Heart right ventricle (tissue), 16 donors: ENCODE data around the gene PLA2G5. TPM values are rescaled to one million over a fixed set of nuclear protein-coding genes. Genes with fewer than 3 reads are reported as not detected.
"Not testable (repeated sequence)": the region's sequence is repeated elsewhere in the genome, so short reads cannot be mapped to it uniquely, and the experiment has no call there.

Experiments
- ATAC-seq, 8 donors: fragments of 200-7000 bp; cut with Tn5 transposase; one replicate each; pipeline ENCODE4 v1.9.1; 2020; ENCODE audit warnings: mild to moderate bottlenecking in 8 of 8, moderate library complexity in 8 of 8, moderate number of reproducible peaks in 1 of 8
- DNase-seq, 2 donors: peaks; one replicate each; pipeline ENCODE4 v3.0.0-alpha.2; 2020
- H3K27ac ChIP-seq, 10 donors: fragments of 200-600 bp; sonication (generic) in 2 of 10; one replicate each; pipeline versions ENCODE4 v1.5.0 to v1.8.0; 2020 to 2022; ENCODE audit warnings: mild to moderate bottlenecking in 3 of 10
- H3K27me3 ChIP-seq, 7 donors: fragments of 200-600 bp; one replicate each; pipeline ENCODE4 v1.8.0; 2021 to 2022; ENCODE audit warnings: mild to moderate bottlenecking in 2 of 7
- H3K36me3 ChIP-seq, 9 donors: fragments of 200-600 bp; sonication (generic) in 1 of 9; one replicate each; pipeline versions ENCODE4 v1.5.0 to v1.8.0; 2020 to 2022; ENCODE audit warnings: mild to moderate bottlenecking in 2 of 9
- H3K4me1 ChIP-seq, 9 donors: fragments of 200-600 bp; sonication (generic) in 1 of 9; one replicate each; pipeline versions ENCODE4 v1.5.0 to v1.8.0; 2020 to 2022; ENCODE audit warnings: mild to moderate bottlenecking in 4 of 9
- H3K4me3 ChIP-seq, 10 donors: fragments of 200-600 bp; sonication (generic) in 2 of 10; one replicate each; pipeline versions ENCODE4 v1.5.0 to v1.8.0; 2020 to 2022; ENCODE audit warnings: mild to moderate bottlenecking in 7 of 10, moderate library complexity in 2 of 10
- H3K9me3 ChIP-seq, 11 donors: fragments of 200-600 bp in 10 of 11; sonication (generic) in 2 of 11; one replicate each; pipeline versions ENCODE4 v1.5.0 to v1.8.0; 2013 to 2022; ENCODE audit warnings: mild to moderate bottlenecking in 2 of 11, control low read depth in 1 of 11, moderate library complexity in 1 of 11
- WGBS, 2 donors: extraction: QIAGEN DNeasy Blood & Tissue Kit; methylation state at CpG; one replicate each; pipeline ENCODE4 v1.1.7; 2013; ENCODE audit warnings: inconsistent platforms in 1 of 2; 5-methylcytosine and 5-hydroxymethylcytosine counted together
- intact Hi-C, 10 donors: fragments of 100-400 bp; cut with DNase I; formaldehyde crosslinking; loops; one replicate each; pipeline versions ENCODE4 v1.11.1 to v1.14.2; 2022
- polyA plus RNA-seq, 2 donors: library from polyadenylated mRNA; stranded (reverse); fragments of 200-250 nt; gene quantifications; one replicate each; pipeline ENCODE4 v1.2.3, GENCODE V29; 2013
- total RNA-seq, 10 donors: library from RNA; stranded (reverse); fragmentation: NEBNext Ultra II Directional in 3 of 10; extraction: Animal tissue kit (Norgen Biotek cat#: 25700) in 3 of 10; gene quantifications; one replicate each; pipeline versions ENCODE4 v1.2.1 to v1.2.4, GENCODE V29; 2021 to 2023
- TF ChIP-seq, protein P1 (sequence below), 9 donors: fragments of 200-600 bp; sonication (generic) in 2 of 9; IDR thresholded peaks; one replicate each; pipeline versions ENCODE4 v1.5.0 to v1.8.0; 2021 to 2022; ENCODE audit warnings: antibody characterized with exemption in 9 of 9, mild to moderate bottlenecking in 5 of 9, moderate library complexity in 1 of 9
- donor health status: Arrhythmogenic right ventricular cardiomyopathy.
- donor health status: ischemic (EF 13 %, LVEDD 7.1; RV severe dilation, severe dysfunction).
- donor health status: healthy with polysubstance abuse.
- donor health status: DM: no; HTN: yes; CAD: no.
- donor health status: DM: no; HTN: no; CAD: no.
- donor health status: ischemic (EF 25% LVEDD 6.9; RV normal size, moderate dysfunction).
- donor health status: ischemic (EF 25% LVEDD 5.7; RV mildly dilated, moderate dysfunction).
- donor health status: healthy.
- donor health status: DM: yes; HTN: yes; CAD: no.
- donor health status: Ischemic cardiomyopathy.
- donor health status: ischemic (EF 35%, LVEDD 5.7; RV mildly dilated, moderate dysfunction).
- donor health status: nonischemic (EF 11% LVEDD 7.7; RV severe dilation, severe dysfunction).
- donor health status: DM: yes; HTN: yes; CAD: no.
- donor health status: PGD.
- donor health status: ischemic (EF 29% LVEDD 5.4; RV normal size, mild dysfunction).
- donor health status: nonischemic (EF 23%, LVEDD 6.1; RV moderate dilation, normal function).

Gene PLA2G5
- total and polyA plus RNA-seq, 12 donors, result 31.5 to 133 (median 49.3) TPM

DNA sequence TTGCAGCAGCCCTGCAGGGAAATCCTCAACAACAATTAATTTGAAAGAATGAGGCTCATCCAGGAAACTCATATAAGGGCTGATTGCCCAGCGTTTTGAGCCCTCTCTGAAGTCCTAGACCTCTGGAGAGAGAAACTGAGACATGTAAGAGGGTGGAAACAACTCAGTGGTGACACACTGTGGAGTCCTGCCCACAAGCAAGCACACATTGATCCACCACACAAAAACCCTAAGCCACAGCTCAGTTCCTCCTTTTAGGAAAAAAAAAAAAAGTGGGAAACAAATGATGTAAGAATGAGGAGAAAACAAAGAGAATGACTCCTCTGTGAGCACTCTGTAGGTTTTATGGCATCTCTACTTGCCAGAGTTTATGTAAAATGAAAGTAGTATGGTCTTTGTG, 22.9 kb upstream of the PLA2G5 start:
- H3K27ac ChIP-seq, result peak overlapping the region in 4 of 10 donors; percentile 9 to 47 (median 23)
- 43 to 53% methylated on average over 1 of the region's 1 CpG for WGBS, 2 donors

DNA sequence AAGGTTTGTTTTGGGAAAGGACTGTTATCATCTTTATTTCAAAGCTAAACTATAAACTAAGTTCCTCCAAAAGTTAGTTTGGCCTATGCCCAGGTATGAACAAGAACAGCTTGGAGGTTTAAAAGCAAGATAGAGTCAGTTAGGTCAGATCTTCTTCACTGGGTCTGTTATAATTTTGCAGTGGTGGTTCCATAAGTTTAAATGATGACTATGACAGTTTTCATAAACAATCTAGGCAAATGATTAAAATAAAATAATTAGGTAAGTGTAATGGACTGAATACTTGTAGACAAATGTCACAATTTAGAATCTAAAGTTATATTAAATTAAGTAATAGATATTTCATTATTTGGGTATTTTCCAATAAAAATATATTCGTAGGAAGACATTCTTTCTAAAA, 21.4 kb upstream of the PLA2G5 start:
- no peak overlapping the region for H3K4me3 ChIP-seq
- intact Hi-C loops, result no loop called here
- DNase-seq (no peak), ATAC-seq (no peak)
- H3K36me3 ChIP-seq, result peaks cover 0 to 10% (median 0%) of the 10 kb centered on the region in 9 donors
- peak overlapping the region in 1 of 10 donors; percentile 7 for H3K27ac ChIP-seq
- TF ChIP-seq, protein P1, sequence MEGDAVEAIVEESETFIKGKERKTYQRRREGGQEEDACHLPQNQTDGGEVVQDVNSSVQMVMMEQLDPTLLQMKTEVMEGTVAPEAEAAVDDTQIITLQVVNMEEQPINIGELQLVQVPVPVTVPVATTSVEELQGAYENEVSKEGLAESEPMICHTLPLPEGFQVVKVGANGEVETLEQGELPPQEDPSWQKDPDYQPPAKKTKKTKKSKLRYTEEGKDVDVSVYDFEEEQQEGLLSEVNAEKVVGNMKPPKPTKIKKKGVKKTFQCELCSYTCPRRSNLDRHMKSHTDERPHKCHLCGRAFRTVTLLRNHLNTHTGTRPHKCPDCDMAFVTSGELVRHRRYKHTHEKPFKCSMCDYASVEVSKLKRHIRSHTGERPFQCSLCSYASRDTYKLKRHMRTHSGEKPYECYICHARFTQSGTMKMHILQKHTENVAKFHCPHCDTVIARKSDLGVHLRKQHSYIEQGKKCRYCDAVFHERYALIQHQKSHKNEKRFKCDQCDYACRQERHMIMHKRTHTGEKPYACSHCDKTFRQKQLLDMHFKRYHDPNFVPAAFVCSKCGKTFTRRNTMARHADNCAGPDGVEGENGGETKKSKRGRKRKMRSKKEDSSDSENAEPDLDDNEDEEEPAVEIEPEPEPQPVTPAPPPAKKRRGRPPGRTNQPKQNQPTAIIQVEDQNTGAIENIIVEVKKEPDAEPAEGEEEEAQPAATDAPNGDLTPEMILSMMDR (IDR thresholded peaks at IDR 0.05), result no peak
- peaks cover 0 to 9% (median 0%) of the 10 kb centered on the region in 9 donors for H3K4me1 ChIP-seq
- H3K27me3 ChIP-seq, result peaks cover 0 to 5% (median 0%) of the 10 kb centered on the region in 7 donors
- 47% methylated on average over 1 of the region's 1 CpG for WGBS, 2 donors
- H3K9me3 ChIP-seq, result peaks cover 0 to 42% (median 12%) of the 10 kb centered on the region in 11 donors

More for the DNA sequence above, 22.9 kb upstream of the PLA2G5 start:
- peak in 1 of 8 donors; percentile 33 for ATAC-seq
- Histone ChIP-seq H3K4me3 (no peak overlapping the region), H3K9me3 (peaks cover 0 to 37% (median 12%) of the 10 kb centered on the region in 11 donors), H3K4me1 (peaks cover 0 to 9% (median 0%) of the 10 kb centered on the region in 9 donors), H3K27me3 (peaks cover 0 to 5% (median 0%) of the 10 kb centered on the region in 7 donors), H3K36me3 (peaks cover 0 to 10% (median 0%) of the 10 kb centered on the region in 9 donors)
- intact Hi-C loops, result no loop called here
- DNase-seq, result no peak
- TF ChIP-seq, protein P1 (IDR thresholded peaks at IDR 0.05), result peak in 1 of 9 donors; percentile 14

DNA sequence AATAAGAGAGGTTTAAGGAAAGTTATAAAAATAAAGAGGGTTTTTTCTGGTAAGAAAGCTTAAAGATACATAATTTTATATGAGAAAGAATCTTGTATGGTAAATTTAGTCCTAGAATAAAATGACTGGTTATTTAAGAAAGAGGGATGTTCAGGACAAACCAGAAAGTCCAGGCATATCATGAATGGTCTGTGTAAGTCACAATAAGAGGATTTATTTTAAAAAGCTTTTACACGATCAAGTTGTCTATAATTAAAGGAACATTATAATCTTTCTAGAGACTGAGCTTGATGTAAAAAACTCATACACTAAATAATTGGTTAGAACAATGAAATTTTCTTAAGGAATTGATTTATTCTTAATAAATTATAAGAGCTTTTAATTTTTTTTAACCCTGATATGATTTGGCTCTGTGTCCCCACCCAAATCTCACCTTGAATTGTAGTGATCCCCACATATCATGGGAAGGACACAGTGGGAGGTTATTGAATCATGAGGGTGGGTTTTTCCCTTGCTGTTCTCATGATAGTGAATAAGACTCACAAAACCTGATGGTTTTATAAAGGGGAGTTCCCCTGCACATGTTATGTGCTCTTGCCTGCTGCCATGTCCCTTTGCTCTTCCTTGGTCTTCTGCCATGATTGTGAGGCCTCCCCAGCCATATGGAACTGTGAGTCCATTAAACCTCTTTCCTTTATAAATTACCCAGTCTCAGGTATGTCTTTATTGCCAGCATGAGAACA, 20.8 kb upstream of the PLA2G5 start:
- H3K4me3 ChIP-seq, intact Hi-C loops, H3K27me3 ChIP-seq, H3K4me1 ChIP-seq, ATAC-seq, DNase-seq: not testable (repeated sequence)
- peaks cover 0 to 10% (median 0%) of the 10 kb centered on the region in 9 donors for H3K36me3 ChIP-seq
- 73 to 86% methylated on average over 1 of the region's 1 CpG for WGBS, 2 donors
- H3K27ac ChIP-seq, result peak overlapping the region in 1 of 10 donors; percentile 7
- peaks cover 0 to 42% (median 12%) of the 10 kb centered on the region in 11 donors for H3K9me3 ChIP-seq

DNA sequence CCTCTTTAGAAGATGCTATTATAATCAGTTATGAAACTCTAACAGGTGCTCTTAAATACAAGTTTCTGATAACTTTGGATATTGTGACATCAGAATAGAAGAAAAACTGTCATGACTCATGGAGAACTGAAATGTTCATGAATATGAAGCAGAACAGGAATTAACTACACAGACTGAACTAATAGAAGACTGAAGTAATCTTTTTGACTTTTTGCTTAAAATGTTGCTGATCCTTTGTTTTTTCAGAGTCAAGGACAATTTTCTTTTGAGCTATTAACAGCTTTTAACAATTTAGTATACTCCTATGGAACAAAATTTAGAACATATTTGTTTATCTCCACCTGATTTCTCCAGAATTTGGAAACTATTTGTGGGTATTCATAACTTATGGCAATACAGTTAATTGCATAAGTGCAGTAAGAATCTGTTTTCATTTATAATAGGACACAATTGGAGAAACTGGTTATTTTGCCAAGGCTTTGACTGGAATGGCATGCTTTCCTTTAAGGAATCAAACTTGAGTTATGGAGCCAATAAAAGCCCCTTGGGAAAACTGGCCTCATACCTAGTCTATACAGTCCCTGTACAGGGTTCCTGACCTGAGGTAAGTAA, 18.7 kb upstream of the PLA2G5 start:
- H3K27ac ChIP-seq, result no peak overlapping the region
- DNase-seq, result no peak
- H3K36me3 ChIP-seq, result peaks cover 0 to 10% (median 0%) of the 10 kb centered on the region in 9 donors
- TF ChIP-seq, protein P1 (IDR thresholded peaks at IDR 0.05), result no peak
- no peak overlapping the region for H3K4me3 ChIP-seq
- intact Hi-C loops, result no loop called here
- peaks cover 0 to 17% (median 9%) of the 10 kb centered on the region in 9 donors for H3K4me1 ChIP-seq
- H3K9me3 ChIP-seq, result peaks cover 0 to 42% (median 12%) of the 10 kb centered on the region in 11 donors
- peaks cover 0 to 2% (median 0%) of the 10 kb centered on the region in 7 donors for H3K27me3 ChIP-seq
- no peak for ATAC-seq
